HPDE6-E6E7 (cell line): ENCODE measurements around the gene EGR1.

Experiments used
- DNase-seq: peaks from one replicate; pipeline ENCODE4 v3.0.0; 2011; ENCODE audit warnings: missing footprints; ENCODE audit errors: extremely low spot score

The EGR1 gene

DNA sequence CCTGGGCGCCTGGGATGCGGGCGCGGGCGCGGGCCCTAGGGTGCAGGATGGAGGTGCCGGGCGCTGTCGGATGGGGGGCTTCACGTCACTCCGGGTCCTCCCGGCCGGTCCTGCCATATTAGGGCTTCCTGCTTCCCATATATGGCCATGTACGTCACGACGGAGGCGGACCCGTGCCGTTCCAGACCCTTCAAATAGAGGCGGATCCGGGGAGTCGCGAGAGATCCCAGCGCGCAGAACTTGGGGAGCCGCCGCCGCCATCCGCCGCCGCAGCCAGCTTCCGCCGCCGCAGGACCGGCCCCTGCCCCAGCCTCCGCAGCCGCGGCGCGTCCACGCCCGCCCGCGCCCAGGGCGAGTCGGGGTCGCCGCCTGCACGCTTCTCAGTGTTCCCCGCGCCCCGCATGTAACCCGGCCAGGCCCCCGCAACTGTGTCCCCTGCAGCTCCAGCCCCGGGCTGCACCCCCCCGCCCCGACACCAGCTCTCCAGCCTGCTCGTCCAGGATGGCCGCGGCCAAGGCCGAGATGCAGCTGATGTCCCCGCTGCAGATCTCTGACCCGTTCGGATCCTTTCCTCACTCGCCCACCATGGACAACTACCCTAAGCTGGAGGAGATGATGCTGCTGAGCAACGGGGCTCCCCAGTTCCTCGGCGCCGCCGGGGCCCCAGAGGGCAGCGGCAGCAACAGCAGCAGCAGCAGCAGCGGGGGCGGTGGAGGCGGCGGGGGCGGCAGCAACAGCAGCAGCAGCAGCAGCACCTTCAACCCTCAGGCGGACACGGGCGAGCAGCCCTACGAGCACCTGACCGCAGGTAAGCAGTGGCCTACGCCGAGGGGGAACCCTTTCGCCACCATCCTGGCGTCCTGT, at the start of gene EGR1:
EGR1 (plus strand) TSS at position 219 of the 864 bp plus-strand sequence; CDS start at position 502, 283 bp downstream.
- DNase-seq = peak; percentile 73

DNA sequence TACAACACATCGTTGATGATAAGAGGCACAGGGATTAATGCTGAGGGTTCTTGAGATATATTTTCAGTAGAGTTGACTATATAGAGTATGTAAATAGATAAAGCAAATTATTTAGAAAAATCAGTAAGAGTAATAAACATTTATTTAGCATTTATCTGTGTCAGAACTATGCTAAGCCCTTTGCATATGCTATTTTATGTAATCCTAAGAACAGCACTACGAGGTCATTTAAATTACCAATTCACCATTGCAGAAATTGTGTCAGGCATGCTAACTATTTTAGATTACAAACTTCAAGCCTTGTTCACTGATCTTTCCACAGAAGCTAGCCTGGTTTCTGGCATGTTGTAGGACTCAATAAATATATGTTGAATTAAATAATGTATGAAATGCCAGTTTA, 46.8 kb upstream of the EGR1 start:
- DNase-seq = no peak

DNA sequence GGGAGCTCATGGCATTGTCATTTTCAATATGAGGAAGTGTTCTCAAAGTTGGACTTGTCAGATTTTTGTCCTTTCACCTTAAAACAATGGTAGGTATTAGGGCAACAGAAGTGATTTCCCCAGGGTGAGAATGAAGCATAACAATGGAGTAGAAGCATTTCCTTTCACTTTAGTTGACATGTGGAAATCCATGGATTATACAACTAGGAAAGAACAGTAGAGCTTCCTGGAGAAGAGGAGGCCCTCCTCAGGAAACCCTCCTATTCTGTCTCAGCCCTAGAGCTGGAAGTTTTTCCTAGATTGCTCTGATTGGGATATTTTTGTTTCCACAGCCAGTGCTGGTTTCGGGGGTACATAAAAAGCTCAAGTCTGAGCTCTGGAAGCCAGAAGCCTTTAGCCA, 40.2 kb upstream of the EGR1 start:
- no peak for DNase-seq

DNA sequence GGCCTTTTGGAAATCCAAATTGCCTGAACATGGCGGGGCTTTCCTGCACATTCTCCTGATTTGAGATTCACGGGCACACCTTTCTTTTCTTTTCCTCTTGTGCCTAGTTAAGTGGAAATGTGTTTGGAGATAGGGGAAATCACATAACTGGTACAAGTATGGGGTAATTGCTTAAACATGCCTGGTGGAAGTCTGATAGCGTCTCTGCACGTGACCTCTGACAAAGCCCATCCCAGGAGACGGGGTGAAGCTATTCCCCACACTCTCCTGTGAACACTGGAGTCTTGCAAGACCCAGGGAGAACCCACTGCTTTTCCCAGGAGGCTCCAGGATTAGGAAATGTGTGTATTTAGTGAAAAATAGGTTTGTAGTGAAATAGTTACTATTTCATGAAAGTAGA, 29.3 kb upstream of the EGR1 start:
- no peak for DNase-seq

DNA sequence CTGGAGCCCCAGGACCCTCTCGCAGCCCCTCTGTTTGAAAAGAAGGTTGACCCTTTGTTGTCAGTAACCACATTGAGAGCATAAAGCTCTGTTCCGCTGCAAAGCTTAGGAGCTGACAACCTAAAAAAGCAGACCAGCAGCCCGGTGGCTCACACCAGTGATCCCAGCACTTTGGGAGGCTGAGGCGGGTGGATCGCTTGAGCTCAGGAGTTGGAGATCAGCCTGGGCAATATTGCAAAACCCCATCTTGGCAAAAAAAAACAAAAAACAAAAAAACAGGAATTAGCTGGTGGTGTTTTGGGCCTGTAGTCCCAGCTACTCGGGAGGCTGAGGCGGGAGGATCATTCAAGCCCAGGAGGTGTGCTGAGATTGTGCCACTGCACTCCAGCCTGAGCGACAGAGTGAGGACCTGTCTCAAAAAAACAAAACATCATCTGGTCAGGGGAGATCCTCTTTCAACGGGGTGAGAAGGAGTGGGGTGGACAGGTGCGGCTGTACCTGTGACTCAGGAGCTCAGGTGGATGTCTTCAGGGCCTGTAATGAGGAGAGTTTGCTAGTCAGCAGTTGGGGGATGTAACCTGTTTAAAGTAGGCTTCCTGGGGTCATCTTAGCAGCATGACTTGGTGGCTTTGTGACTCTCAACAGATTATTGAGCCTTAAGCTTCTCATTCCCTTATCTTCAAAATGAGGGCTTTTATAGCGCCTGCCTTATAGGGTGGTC, 27.1 kb upstream of the EGR1 start:
- DNase-seq = no peak

DNA sequence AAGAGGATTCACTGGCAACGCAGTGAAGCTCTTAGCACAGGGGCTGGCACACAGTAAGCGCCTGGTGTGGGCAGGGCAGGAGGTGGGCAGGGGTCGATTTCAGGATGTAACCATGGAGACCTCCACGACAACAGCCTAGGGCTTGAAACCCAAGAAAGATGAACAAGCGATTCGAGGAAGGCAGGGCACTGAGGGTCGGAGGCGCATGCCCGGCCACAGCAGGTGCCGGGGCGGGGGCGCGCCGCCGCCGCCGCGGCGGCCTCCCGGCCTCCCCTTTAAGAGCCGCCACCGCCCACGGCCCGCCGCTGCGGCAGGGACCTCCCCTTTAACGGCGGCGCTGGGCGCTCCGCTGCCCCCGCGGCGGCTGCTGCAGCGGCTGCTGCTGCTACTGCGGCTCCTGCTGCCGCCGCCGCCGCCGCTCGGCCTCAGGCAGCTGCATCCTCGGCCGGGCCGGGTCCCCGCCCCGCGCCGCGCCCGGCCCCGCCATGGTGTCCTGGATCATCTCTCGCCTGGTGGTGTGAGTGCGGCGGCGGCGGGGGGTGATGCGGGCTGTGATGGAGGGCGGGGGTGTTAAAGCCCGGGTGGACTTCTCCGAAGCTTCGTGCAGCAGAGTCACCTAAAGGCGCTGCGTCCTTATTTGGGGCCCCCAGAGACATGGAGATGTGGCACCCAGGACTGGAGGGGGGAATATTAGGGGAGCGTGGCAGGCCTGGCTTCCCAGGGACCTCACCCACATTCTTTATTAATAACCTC, 26.4 kb upstream of the EGR1 start, which contains the start of gene REEP2:
REEP2 (plus strand) TSS at position 334 of the 753 bp plus-strand sequence; CDS start at position 486, 152 bp downstream.
- DNase-seq = peak; percentile 38

DNA sequence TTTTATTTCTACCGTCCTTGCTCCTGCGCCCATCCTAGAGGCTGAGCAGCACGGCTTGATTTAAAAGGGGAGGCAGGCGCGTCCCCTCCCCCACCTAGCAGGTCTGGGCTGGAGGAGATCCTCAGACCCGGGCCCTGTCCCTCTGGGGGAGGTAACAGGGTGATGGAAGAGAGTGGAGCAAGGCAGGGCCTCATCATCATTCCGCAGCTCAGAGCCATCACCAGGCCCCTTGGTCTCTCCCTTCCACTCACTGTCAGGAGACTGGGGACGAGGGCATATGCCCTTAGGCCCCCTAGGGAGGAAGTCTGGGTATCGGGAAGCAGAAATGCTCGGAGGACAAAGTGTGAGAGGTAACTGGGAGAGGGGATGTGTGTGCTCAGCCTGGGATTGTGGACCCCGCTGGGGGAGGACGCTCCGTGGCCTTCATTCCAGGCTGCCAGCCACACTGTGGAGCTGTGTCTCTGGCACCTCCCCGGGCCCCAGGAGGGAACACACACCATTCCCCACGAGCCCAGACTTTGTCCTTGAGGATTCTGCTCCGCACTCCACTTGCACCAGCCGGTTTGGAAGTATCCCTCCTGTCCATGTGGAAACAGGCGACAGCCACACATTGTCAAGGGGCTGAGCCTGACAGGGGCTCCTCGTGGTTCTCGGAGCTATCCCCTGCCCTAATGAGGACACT, 25.7 kb upstream of the EGR1 start:
- DNase-seq = no peak

DNA sequence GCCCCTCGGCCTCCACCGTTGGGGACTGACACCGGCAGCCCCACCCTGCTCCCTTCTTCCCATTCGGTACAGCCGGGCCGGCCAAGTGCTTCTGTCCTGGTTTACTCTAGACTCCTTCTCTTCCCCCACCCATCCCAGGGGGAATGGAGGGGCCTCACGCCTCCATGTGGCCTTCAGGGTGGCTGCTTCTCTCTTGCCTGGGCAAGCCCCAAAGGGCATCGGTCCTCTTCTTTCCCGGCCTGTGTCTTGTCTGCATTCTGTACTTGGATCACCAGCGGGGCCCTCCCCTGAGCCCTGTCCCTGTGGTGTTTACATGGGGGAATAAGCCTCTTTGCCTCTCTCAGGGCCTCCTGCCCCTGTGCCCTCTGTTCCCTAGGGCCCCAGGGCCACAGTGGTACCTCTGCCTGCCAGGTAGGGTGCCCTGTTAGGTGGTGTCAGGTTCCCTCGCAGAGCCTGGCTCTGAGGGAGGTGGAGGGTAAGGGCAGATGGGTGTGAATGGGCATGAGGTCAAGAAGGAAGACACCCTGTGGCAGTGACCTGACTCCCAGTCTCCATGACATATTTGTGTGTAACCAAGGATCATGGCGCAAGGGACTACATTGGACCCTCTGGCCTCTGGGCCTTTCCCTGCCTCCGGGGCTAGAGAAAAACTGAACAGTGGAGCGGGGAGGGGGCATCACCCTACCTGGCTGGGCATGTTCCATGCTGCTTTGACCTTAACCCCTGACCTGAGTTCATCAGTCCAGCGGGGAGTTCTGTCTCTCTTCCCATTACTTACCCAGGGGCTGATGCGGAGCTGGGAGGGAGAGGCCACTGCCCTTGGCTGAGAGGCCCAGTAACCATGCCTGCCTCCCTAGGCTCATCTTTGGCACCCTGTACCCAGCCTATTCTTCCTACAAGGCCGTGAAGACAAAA, 24.9 kb upstream of the EGR1 start:
- no peak for DNase-seq

DNA sequence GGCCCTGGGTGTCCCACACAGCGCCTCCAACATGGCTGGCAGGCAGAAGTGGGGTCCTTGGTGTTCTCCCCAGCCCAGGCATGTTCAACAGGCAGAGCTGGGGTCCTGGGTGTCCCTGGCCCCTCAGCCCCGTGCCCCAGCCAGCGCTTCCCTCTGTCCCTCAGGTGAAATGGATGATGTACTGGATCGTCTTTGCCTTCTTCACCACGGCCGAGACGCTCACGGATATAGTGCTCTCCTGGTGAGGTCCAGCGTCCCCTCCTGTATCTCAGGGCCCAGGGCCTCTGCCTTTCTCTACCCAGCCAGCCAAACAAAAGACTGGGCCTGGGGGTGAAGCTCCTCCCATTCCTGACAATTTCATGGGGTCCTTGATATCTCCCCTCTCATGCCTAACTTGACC, 24.1 kb upstream of the EGR1 start:
- no peak for DNase-seq

DNA sequence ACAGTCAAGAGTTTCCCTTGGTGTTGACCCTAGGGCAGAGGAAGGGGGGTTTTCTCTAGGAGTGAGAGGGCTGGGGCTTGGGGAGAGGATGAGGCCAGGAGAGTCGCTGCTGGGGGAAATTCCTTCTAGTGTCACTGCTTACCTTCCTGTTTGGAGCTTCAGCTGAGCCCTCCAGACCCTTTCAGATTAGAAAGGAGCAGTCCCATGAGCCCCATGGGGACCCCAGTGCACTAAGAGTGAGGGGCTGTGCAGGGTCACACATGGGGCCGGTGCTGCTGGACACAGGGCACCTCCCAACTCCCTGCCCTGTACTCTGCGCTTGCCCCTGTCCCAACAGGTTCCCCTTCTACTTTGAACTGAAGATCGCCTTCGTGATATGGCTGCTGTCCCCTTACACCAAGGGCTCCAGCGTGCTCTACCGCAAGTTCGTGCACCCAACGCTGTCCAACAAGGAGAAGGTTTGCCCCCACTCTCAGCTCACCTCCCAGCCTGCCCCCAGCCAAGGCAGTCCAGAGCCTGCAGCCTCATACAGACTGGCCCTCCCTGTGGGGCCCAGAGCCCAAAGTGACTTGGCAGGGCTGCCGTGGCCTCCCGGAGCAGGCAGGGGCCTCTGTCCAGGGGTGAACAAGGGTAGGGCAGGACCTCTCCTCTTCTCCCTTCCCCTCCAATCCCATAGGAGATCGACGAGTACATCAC, 21.1 kb upstream of the EGR1 start:
- DNase-seq = no peak

DNA sequence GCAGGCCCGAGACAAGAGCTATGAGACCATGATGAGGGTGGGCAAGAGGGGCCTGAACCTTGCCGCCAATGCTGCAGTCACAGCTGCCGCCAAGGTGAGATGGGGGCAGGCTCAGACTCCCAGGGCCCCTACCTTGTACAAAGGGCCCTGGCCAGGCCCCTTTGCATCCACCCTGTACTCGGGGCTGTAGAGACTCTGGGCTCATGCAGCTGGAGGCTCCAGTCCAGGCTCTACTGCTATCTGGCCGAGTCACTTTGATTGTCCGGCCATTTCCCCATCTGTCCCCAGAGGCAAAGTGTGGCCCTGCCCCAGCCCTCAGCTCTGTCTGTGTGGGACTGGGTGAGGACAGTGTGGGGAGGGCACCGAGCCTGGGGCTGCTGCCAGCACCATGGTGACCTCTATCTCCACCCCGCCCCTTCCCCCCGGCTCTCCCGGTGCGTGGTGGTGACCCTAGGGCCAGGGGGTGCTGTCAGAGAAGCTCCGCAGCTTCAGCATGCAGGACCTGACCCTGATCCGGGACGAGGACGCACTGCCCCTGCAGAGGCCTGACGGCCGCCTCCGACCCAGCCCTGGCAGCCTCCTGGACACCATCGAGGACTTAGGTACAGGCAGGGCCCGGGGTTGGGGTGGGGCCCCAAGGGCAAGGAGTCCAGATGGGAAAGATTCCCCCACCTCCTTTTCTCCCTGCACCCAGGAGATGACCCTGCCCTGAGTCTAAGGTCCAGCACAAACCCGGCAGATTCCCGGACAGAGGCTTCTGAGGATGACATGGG, 20.3 kb upstream of the EGR1 start:
- DNase-seq = no peak

DNA sequence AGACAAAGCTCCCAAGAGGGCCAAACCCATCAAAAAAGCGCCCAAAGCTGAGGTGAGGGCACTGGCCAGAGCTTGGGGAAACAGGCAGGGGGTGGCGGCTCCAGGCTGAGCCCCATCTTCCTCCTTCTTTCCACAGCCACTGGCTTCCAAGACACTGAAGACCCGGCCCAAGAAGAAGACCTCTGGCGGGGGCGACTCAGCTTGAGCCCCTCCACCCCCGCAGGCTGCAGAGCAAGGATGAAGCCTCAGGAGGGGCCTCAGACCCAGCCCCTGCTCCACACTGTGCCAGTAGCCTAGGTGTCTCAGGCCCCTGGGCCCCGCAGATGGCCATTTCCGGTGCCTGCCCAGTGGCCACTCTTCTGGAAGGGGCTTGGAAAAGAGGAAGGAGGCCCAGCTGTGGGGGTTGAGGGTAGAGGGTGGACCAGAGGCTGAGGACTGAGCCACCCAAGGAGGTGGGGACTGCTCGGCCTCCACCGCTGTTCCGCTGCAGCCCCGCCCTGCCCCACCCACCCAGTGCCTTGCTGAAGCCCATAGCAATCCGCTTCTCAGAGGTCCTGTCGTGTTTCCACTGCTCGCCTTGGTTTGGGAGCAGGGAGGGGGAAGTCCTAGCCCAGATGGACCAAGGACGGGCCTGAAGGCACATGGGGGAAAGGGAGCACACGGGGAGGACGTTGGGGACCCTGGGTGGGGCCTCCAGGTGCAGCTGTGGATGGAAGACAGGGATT, 19.6 kb upstream of the EGR1 start:
- DNase-seq = no peak

DNA sequence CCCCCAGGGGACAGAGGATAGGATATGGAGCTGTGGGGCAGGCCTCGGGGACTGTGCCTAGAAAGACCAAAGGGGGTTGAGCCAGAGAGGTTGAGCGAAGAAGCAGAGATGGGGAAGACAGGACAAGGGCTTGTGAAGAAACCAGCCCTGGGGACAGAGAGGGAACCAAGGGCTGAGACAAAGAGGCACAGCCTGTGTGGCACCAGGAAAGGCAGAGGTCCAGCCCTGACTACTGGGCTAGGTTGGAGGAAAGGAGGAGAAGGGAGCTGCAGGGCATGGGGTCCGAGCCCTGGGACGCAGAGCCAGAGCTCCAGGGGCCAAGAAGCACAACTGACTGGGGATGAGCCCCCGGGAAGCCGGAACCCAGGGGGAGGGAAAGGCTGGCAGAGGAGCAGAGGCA, 17.2 kb upstream of the EGR1 start:
- no peak for DNase-seq

DNA sequence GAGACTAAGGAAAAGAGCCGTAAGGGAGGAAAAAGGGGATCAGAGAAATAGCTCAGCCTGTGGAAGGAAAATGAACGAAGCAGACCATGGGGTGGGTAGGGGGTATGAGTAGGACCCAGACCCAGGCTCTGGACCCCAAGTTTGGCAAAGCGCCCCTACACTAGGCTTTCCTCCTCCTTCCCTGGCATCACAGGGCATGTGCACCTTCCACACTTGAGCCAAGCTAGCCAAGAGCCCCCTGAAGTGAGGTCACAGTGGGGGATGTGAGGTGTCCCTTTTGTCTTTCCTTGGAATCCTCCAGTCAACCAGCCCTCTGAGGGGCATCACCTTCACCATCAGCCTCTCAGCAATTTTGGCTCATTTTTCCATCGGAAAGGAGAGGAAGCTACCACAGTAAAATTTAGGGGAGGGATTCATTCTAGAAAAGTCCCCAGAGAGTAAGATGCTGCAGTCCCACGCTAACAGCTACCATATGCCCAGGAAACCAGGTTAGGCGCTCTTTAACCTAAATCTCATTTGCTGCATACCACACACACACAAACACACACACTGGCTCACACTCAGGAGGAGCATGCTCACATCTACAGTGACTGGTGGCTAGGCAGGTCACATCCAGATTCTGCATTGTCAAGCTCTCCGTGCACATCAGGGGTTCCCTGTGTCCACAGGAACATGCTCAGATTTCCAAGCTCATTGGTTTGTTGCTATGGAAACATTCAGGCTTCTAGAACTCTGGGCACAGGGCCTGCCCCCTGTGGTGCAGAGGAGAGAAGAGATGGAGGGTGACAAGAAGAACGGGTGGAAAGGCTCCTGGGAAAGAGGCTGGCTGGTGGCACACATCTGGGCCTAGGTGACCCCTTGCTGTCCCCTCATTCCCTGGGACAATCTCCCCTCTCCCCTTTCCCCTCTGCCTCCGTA, 16.5 kb upstream of the EGR1 start:
- no peak for DNase-seq

DNA sequence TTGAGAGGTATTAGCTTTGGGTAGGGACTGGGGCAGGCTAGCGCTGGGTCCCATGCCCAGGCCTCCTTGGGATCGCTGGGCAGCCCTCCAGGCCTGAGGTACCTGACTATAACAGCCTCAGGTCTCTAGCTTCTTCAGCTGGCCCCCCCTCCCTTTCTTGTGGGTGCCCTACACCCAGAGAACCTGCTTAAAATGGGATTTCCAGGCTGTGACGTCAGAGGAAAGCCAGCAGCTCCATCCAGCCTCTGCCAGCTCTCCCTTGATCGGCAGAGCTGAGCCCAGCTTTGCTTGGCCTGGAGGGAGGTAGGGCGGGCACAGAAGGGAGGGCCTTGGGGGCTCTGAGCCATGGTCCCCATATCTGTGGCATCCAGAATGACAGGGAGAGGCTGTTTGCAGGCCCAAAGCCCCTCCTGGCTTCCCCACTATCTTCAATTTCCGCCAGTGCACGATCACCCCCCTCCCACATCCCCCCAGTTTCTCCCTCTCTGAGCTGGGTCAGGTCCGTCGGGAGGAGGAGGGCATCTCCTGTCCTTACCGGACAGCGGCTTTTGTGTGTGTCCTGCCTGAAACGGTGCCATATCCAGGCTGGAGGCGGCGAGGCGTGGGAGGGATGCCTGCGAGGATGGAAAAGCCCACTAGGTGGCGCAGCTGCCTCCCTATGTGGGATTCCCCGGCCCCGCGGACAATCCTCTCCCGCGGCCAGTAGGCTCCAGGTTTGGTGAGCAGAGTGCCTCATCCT, 15.6 kb upstream of the EGR1 start:
- peak; percentile 95 for DNase-seq

DNA sequence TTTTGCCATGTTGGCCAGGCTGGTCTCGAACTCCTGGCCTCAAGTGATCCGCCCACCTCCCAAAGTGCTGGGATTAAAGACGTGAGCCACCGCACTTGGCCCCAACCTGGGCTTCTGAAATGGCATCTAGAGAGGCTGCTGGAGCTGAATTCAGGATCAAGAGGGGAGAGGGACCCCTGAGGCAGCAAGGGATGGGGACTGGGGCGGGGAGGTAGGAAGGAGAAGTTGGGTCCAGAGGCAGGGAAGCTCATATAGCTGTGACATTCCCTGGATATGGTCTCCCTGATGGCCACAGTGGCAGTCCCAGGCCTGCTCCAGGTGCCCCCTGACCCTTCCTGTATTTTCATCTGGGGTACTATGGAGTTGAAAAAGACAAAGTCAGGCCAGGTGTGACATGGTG, 14.3 kb upstream of the EGR1 start:
- no peak for DNase-seq

DNA sequence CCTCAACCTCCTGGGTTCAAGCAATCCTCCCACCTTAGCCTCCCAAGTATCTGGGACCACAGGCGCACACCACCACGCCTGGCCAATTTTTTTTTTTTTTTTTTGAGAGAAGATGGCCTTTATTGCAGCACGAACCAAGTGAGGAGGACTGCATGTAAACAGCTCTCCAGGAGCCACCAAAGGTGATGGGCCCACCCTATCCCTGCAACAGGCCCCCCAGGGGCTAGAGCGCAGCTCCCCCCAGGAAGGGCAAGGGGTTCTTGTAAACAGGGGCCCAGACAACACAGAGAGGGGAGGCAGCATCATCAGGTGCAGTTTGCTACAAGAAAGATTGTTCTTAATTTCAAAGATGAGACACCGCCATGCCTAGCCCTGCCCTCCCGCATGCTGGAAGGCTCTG, 12.6 kb upstream of the EGR1 start:
- no peak for DNase-seq
